Testis (tissue), 3 donors: ENCODE results near the gene OXLD1. TPM values are rescaled to one million over a fixed set of nuclear protein-coding genes. Genes with fewer than 3 reads are reported as not detected.
A peak's percentile ranks its signal among the peaks of the same experiment; 100 is the strongest.

Source experiments
- DNase-seq: peaks from one replicate; pipeline ENCODE4 v3.0.0-alpha.2; 2019
- H3K27ac ChIP-seq, 2 donors: fragments of 200-600 bp; sonication (generic); one replicate each; pipeline ENCODE4 v1.5.1; 2019
- H3K27me3 ChIP-seq: fragments of 200-600 bp; sonication (generic); one replicate; pipeline ENCODE4 v1.5.1; 2019
- H3K36me3 ChIP-seq: fragments of 200-600 bp; sonication (generic); one replicate; pipeline ENCODE4 v1.5.1; 2017; ENCODE audit warnings: low read depth; ENCODE audit errors: missing control alignments
- H3K4me1 ChIP-seq: fragments of 200-600 bp; sonication (generic); one replicate; pipeline ENCODE4 v1.5.1; 2019
- H3K4me3 ChIP-seq, 2 donors: fragments of 200-600 bp; sonication (generic); one replicate each; pipeline ENCODE4 v1.5.1; 2017 to 2019
- H3K9me3 ChIP-seq: fragments of 200-600 bp; sonication (generic); one replicate; pipeline ENCODE4 v1.5.1; 2017
- POLR2A ChIP-seq: fragments of 450-650 bp; IDR thresholded peaks from one replicate; pipeline ENCODE4 v1.6.1; 2017; ENCODE audit warnings: antibody characterized with exemption, mild to moderate bottlenecking, moderate library complexity
- WGBS, 2 donors: methylation state at CpG; one replicate each; pipeline ENCODE4 v1.1.5; 2018; 5-methylcytosine and 5-hydroxymethylcytosine counted together
- intact Hi-C: fragments of 100-400 bp; cut with DNase I; formaldehyde crosslinking; loops from one replicate; pipeline ENCODE4 v1.15.1; 2023; ENCODE audit warnings: low total_unique reads
- polyA plus RNA-seq: library from polyadenylated mRNA; stranded (reverse); fragments of 350-450 nt; fragmentation: Illumina TruSeq; extraction: RNeasy Lipid Tissue Mini Kit (QIAGEN cat#74804); gene quantifications from one replicate; pipeline ENCODE4 v1.2.3, GENCODE V29; 2014; ENCODE audit warnings: low read depth, low replicate concordance; ENCODE audit not compliant: insufficient read depth
- total RNA-seq, 2 donors: library from RNA; depleted of rRNA; stranded (reverse); fragments of >200 nt; gene quantifications; one replicate each; pipeline ENCODE4 v1.2.3, GENCODE V29; 2016
- TF ChIP-seq, protein P1 (sequence below), 3 experiments: fragments of 450-650 bp in 2 of 3; fragments of 200-600 bp in 1 of 3; sonication (generic) in 1 of 3; IDR thresholded peaks; one replicate each; pipeline ENCODE4 v1.5.1; 2016 to 2019; ENCODE audit warnings: antibody characterized with exemption in 3 of 3, mild to moderate bottlenecking in 2 of 3, moderate library complexity in 1 of 3

The OXLD1 gene
- total and polyA plus RNA-seq, 3 donors from 2014 or later: 40.9 to 48.3 (median 45.2) TPM

DNA sequence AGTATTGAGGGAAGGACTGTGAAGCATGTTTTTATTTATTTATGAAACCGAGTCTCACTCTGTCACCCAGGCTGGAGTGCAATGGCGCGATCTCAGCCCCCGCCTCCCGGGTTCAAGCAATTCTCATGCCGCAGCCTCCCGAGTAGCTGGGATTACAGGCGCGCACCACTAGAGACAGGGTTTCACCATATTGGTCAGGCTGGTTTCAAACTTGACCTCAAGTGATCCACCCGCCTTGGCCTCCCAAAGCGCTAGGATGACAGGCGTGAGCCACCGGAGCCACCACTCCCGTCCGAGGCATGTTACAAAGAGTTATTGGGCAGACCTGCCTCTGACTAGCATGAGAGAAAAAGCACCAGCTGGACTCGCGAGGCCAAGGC, 39.8 kb upstream of the OXLD1 start:
- intact Hi-C loops: no loop called here
- TF ChIP-seq POLR2A: no peak
- TF ChIP-seq, protein P1, sequence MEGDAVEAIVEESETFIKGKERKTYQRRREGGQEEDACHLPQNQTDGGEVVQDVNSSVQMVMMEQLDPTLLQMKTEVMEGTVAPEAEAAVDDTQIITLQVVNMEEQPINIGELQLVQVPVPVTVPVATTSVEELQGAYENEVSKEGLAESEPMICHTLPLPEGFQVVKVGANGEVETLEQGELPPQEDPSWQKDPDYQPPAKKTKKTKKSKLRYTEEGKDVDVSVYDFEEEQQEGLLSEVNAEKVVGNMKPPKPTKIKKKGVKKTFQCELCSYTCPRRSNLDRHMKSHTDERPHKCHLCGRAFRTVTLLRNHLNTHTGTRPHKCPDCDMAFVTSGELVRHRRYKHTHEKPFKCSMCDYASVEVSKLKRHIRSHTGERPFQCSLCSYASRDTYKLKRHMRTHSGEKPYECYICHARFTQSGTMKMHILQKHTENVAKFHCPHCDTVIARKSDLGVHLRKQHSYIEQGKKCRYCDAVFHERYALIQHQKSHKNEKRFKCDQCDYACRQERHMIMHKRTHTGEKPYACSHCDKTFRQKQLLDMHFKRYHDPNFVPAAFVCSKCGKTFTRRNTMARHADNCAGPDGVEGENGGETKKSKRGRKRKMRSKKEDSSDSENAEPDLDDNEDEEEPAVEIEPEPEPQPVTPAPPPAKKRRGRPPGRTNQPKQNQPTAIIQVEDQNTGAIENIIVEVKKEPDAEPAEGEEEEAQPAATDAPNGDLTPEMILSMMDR (IDR thresholded peaks at IDR 0.05): no peak
- 92 to 94% methylated on average over 15 to 17 of the region's 17 CpGs for WGBS, 2 donors
- no peaks in the 10 kb centered on the region for H3K9me3 ChIP-seq
- no peak overlapping the region for H3K4me3 ChIP-seq
- H3K4me1 ChIP-seq: peaks cover 28% of the 10 kb centered on the region
- H3K27me3 ChIP-seq: no peaks in the 10 kb centered on the region
- DNase-seq: no peak
- no peaks in the 10 kb centered on the region for H3K36me3 ChIP-seq
- H3K27ac ChIP-seq: no peak overlapping the region

DNA sequence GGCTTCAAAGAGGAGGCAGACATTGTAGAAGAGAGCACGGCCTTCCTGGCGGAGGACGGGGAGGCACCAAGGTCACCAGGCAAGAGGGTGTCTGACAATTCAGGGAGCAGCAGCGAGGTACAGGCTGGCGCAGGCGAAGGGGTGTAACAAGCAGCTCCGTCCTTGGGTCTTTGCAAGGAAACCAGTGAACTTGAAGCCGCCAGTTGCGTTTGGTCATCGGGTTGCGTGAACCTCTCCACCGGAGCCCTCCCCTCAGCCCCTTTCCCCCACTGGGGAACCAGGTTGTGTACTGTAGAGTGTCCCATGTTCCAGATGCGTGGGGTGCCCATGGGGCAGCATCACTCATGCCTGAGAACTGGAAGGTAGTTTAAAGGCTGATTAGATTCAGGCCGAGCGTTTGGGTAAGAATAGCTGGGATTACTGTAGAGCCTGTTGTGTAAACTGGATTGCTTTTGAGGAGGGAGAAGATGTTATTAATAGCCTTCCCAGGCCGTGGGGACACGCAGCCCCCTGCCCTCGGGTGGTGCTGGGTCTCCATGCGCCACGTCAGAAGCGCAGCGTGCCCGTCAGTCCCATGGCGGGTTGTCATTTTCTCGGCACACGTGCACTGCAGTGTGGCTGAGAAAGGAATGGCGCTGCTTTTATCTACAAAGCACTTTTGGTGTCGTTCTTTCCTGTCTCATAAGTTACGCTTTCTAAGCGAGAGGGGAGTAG, 39.3 kb upstream of the OXLD1 start:
- no peaks in the 10 kb centered on the region for H3K36me3 ChIP-seq
- peaks cover 25% of the 10 kb centered on the region for H3K4me1 ChIP-seq
- intact Hi-C loops: no loop called here
- no peak overlapping the region for H3K4me3 ChIP-seq
- TF ChIP-seq, protein P1 (IDR thresholded peaks at IDR 0.05): no peak
- TF ChIP-seq POLR2A: no peak
- no peak overlapping the region for H3K27ac ChIP-seq
- no peaks in the 10 kb centered on the region for H3K9me3 ChIP-seq
- WGBS, 2 donors: 92 to 96% methylated on average over 30 of the region's 30 CpGs
- DNase-seq: no peak
- H3K27me3 ChIP-seq: no peaks in the 10 kb centered on the region

DNA sequence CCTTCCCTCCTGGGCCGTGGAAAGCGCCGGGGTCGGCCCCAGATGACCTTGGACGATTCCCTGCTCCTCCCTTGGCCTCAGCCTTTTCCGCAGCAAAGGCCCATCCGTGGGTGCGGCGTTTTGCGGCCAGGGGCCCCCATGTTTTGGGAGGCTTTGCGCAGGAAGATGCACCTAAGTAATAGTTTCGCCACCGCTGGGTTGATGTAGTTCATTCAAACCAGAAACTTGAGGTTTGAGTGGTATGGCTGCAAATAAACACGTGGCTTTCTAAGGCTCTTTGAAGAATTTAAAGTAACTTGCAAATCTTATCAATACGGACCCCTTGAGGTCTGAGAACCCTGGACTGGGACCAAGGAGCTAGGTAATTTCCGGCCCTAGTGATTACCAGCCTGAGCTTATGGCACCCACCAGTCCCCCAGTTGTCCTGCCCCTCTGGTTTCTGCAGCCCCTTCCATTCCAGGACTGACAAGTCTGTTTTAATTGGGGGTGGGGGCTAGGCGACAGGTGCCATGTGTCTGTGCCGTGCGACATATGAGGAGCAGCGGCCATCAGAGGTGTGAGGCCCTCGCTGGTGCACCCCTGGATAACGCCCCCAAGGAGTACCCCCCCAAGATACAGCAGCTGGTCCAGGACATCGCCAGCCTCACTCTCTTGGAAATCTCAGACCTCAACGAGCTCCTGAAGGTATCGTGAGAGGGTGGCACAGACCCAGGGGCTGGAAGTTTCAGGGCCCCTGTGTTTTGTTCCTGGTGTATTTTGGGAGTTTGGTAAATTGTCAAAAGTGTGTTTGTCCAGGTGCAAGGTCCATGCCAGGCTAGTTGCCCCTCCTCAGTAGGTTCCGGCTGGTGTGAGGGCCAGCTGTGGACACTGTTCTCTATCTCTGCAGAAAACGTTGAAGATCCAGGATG, 37.6 kb upstream of the OXLD1 start:
- TF ChIP-seq, protein P1 (IDR thresholded peaks at IDR 0.05): no peak
- no peak for TF ChIP-seq POLR2A
- WGBS, 2 donors: 22 to 31% methylated on average over 14 to 23 of the region's 27 CpGs
- Histone ChIP-seq H3K4me3 (peak overlapping the region; percentile 90 to 95), H3K4me1 (peaks cover 23% of the 10 kb centered on the region), H3K27me3 (no peaks in the 10 kb centered on the region), H3K9me3 (no peaks in the 10 kb centered on the region), H3K27ac (peak overlapping the region; percentile 80 to 91), H3K36me3 (no peaks in the 10 kb centered on the region)
- DNase-seq: no peak
- intact Hi-C loops: no loop called here

DNA sequence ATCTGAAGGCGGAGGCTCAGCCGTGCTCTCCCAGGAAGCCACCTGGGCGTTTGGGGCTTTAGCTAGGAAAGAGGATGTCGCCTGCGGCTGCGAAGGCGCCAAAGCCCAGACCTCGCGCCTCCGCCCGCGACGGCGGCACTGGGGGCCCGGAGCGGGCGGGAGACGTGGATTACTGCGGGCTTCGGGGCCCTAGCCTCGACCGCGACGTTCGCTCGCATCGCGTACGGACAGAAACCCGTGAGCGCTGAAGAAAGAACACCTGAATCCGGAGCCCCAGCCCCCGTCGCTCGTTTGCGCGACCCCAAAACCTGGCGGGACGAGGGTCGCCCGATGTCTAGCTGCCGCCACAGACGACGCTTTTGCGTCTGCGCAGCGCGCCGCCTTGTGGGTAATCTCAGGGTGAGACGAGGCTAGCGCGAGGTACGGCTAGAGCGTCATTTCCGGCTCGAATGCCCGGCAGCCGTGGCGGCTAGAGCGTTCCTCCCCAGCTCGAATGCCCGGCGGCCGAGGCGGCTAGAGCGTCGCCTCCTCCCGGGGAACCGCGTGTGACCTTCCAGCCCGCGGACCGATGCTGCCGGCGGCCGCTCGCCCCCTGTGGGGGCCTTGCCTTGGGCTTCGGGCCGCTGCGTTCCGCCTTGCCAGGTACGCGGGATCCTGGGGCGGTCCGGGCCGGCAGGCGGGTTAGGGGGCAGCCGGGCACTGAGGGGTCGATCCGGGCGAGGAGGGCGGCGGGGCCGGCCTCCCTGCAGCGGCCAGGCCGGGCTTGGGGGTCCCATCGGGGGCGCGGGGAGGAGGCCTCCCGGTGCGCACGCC, 36.7 kb upstream of the OXLD1 start, which contains the start of gene MRPL12:
Gene MRPL12, plus strand, starts transcription at position 434 of the 813 bp plus-strand sequence. Its CDS starts 135 bp downstream, at position 569.
- peak within 1 kb of the TSS; percentile 80 to 91 for H3K27ac ChIP-seq
- H3K4me1 ChIP-seq: peaks cover 23% of the 10 kb centered on the region
- H3K36me3 ChIP-seq: no peaks in the 10 kb centered on the region
- intact Hi-C loops: no loop called here
- H3K4me3 ChIP-seq: peak within 1 kb of the TSS; percentile 90 to 95
- no peaks in the 10 kb centered on the region for H3K27me3 ChIP-seq
- TF ChIP-seq, protein P1 (IDR thresholded peaks at IDR 0.05): peak in 2 of 3 experiments; percentile 11 to 39
- no peak for TF ChIP-seq POLR2A
- 0 to 1% methylated on average over 3 to 97 of the region's 102 CpGs for WGBS, 2 donors
- peak; percentile 96 for DNase-seq
- H3K9me3 ChIP-seq: no peaks in the 10 kb centered on the region
